ENCODE measurements around the gene FBXO36. TPM values are rescaled to one million over a fixed set of nuclear protein-coding genes. Genes with fewer than 3 reads are reported as not detected.
"Not testable (repeated sequence)": the region's sequence is repeated elsewhere in the genome, so short reads cannot be mapped to it uniquely, and the experiment has no call there.

FBXO36 gene
- polyA plus RNA-seq, 2 of the 4 experiments (the other 2 are of a cell fraction), result 2.0 to 5.5 TPM

DNA sequence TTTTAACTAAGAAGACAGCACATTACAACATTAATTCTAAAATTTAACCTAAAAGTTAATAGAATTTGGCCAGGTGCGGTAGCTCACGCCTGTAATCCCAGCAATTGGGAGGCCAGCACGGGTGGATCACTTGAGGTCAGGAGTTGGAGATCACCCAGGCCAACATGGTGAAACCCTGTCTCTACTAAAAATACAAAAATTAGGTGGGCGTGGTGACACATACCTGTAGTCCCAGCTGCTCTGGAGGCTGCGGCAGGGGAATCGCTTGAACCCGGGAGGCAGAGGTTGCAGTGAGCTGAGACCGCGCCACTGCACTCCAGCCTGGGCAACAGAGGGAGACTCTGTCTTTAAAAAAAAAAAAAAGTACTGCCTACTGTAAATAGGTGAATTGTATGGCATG, 21.8 kb upstream of the FBXO36 start:
- POLR2A ChIA-PET; H3K9me3 ChIP-seq; H3K4me3 ChIP-seq; DNase-seq (ENCODE audit: low read depth in 1 of 2, low spot score in 1 of 2); ATAC-seq; FAIRE-seq; H3K27ac ChIP-seq: not testable (repeated sequence)
- CTCF ChIA-PET, result interaction anchor here (0.6 to 1.4 kb wide), 2 partner anchors 8 to 9 kb away, joined by 3 to 7 read pairs; no protein-coding TSS in a partner anchor
- 88% methylated on average over 9 of the region's 9 CpGs for WGBS (ENCODE audit: missing lambda C conversion rate)
- Histone ChIP-seq H3K4me2 (peak overlapping the region; percentile 31), H3K4me1 (peaks cover 27% of the 10 kb centered on the region)

DNA sequence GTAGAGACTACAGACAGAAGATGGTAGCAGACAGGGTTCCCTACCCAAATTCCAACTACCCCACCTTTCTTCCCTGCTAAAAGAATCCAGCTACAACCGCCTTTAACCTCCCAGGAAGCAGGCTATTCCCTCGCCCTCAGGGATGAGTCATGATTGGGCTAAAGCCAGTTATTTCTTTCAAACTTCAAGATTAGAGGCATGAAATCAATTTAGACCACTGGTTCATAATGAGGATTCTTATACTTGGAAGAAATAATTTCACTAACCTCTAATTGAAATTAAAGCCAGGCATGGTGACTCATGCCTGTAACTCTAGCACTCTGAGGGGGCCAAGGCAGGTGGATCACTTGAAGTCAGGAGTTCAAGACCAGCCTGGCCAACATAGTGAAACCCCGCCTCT, 20.5 kb upstream of the FBXO36 start:
- WGBS (ENCODE audit: missing lambda C conversion rate), result 45% methylated on average over 3 of the region's 3 CpGs
- no peak for TF ChIP-seq CTCF (IDR thresholded peaks at IDR 0.05)
- no peak for TF ChIP-seq SMC3 (IDR thresholded peaks at IDR 0.05)
- peak; percentile 48; the same call in 1 of the 2 replicates for TF ChIP-seq FOSL2 (IDR thresholded peaks at IDR 0.05)
- peak; percentile 76 for TF ChIP-seq FOSL2 (CRISPR knock-in tag; IDR thresholded peaks at IDR 0.05)
- TF ChIP-seq CEBPB (IDR thresholded peaks at IDR 0.05), result no peak
- Histone ChIP-seq H3K4me2 (peak overlapping the region; percentile 41), H3K9me3 (no peaks in the 10 kb centered on the region), H3K27ac (peak overlapping the region in 1 of 2 experiments; percentile 20; a peak in 1 of 6 replicates), H3K4me1 (peaks cover 27% of the 10 kb centered on the region), H3K4me3 (no peak overlapping the region)
- ChIA-PET POLR2A (no interaction called here), CTCF (interaction anchor here (0.7 to 1.4 kb wide), 3 partner anchors 11 to 19 kb away, joined by 3 to 7 read pairs (median 7); no protein-coding TSS in a partner anchor)
- ATAC-seq (peak; percentile 72 to 81), FAIRE-seq (no peak), DNase-seq (ENCODE audit: low read depth in 1 of 2, low spot score in 1 of 2) (peak; percentile 23 to 43)

GRCh38 chr2:229903037-229903436, 19.3 kb upstream of the FBXO36 start:
- 90% methylated on average over 3 of the region's 3 CpGs for WGBS (ENCODE audit: missing lambda C conversion rate)

GRCh38 chr2:229905601-229906000, 16.7 kb upstream of the FBXO36 start:
- DNase-seq (ENCODE audit: low read depth in 1 of 2, low spot score in 1 of 2) (no peak), ATAC-seq (no peak), FAIRE-seq (no peak)
- POLR2A ChIA-PET, result no interaction called here
- 89% methylated on average over 2 of the region's 2 CpGs for WGBS (ENCODE audit: missing lambda C conversion rate)
- no peak overlapping the region for H3K4me3 ChIP-seq
- no peak overlapping the region for H3K27ac ChIP-seq
- CTCF ChIA-PET, result interaction anchor here (0.6 kb wide), 1 partner anchor 29 kb away, joined by 3 read pairs; no protein-coding TSS in a partner anchor
- H3K4me2 ChIP-seq, result no peak overlapping the region
- peaks cover 21% of the 10 kb centered on the region for H3K4me1 ChIP-seq
- TF ChIP-seq CEBPB (IDR thresholded peaks at IDR 0.05) (no peak), HDAC2 (IDR thresholded peaks at IDR 0.05) (no peak), ESRRA (IDR thresholded peaks at IDR 0.05; ENCODE audit: borderline replicate concordance, low read length) (no peak)
- H3K9me3 ChIP-seq, result no peaks in the 10 kb centered on the region

More at GRCh38 chr2:229903037-229903436, 19.3 kb upstream of the FBXO36 start:
- no peak overlapping the region for H3K27ac ChIP-seq
- FAIRE-seq (no peak), DNase-seq (ENCODE audit: low read depth in 1 of 2, low spot score in 1 of 2) (no peak), ATAC-seq (no peak)
- TF ChIP-seq CBX2 (IDR thresholded peaks at IDR 0.05; ENCODE audit: borderline replicate concordance, low read depth), result no peak
- no peak for TF ChIP-seq RFX5 (IDR thresholded peaks at IDR 0.05)
- TF ChIP-seq ZC3H11A (IDR thresholded peaks at IDR 0.05), result no peak
- TF ChIP-seq JUNB (IDR thresholded peaks at IDR 0.05), result no peak
- TF ChIP-seq FOXS1 (CRISPR knock-in tag; IDR thresholded peaks at IDR 0.05), result no peak
- no peak for TF ChIP-seq MAZ (IDR thresholded peaks at IDR 0.05; ENCODE audit: borderline replicate concordance, low read depth, low read length)
- no peak for TF ChIP-seq PBX3 (IDR thresholded peaks at IDR 0.05)
- TF ChIP-seq HEYL (CRISPR knock-in tag; IDR thresholded peaks at IDR 0.05), result no peak
- no peak for TF ChIP-seq JUN (IDR thresholded peaks at IDR 0.05)
- no peak for TF ChIP-seq MYC (IDR thresholded peaks at IDR 0.05; ENCODE audit: borderline replicate concordance, low read length)
- no peak for TF ChIP-seq TP53 (CRISPR knock-in tag; IDR thresholded peaks at IDR 0.05)
- TF ChIP-seq, protein P1, sequence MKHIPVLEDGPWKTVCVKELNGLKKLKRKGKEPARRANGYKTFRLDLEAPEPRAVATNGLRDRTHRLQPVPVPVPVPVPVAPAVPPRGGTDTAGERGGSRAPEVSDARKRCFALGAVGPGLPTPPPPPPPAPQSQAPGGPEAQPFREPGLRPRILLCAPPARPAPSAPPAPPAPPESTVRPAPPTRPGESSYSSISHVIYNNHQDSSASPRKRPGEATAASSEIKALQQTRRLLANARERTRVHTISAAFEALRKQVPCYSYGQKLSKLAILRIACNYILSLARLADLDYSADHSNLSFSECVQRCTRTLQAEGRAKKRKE (CRISPR knock-in tag; IDR thresholded peaks at IDR 0.05; ENCODE audit: low read depth), result no peak
- H3K9me3 ChIP-seq, result no peaks in the 10 kb centered on the region
- ChIA-PET CTCF (interaction anchor here (0.8 kb wide), 1 partner anchor 122 kb away, joined by 3 read pairs; no protein-coding TSS in a partner anchor), POLR2A (no interaction called here)
- no peak overlapping the region for H3K4me3 ChIP-seq
- no peak overlapping the region for H3K4me2 ChIP-seq
- H3K4me1 ChIP-seq, result peaks cover 27% of the 10 kb centered on the region

All from A549 (cell line).